IPS-20b (cell line): Measurements from ENCODE around the gene UAP1.

Experiments
- H3K27ac ChIP-seq: one replicate; pipeline ENCODE4 v1.5.1; 2013; ENCODE audit warnings: low read length
- H3K27me3 ChIP-seq: 2 replicates; pipeline ENCODE4 v1.6.1; 2013; ENCODE audit warnings: mild to moderate bottlenecking, low read length, inconsistent platforms; ENCODE audit not compliant: insufficient read depth
- H3K36me3 ChIP-seq: 2 replicates; pipeline ENCODE4 v1.6.1; 2013; ENCODE audit warnings: low read depth, mild to moderate bottlenecking, inconsistent platforms, low read length, moderate library complexity; ENCODE audit not compliant: insufficient read depth
- H3K4me1 ChIP-seq: 2 replicates; pipeline ENCODE4 v1.6.1; 2013; ENCODE audit warnings: mild to moderate bottlenecking, control low read depth, inconsistent platforms, low read length, moderate library complexity; ENCODE audit not compliant: insufficient read depth
- H3K4me3 ChIP-seq: 2 replicates; pipeline ENCODE4 v1.5.1; 2013; ENCODE audit warnings: mild to moderate bottlenecking, low read length, inconsistent platforms
- H3K9ac ChIP-seq: 2 replicates; pipeline ENCODE4 v1.6.1; 2013; ENCODE audit warnings: low read depth, mild to moderate bottlenecking, inconsistent platforms, low read length, moderate library complexity
- H3K9me3 ChIP-seq: 2 replicates; pipeline ENCODE4 v1.6.1; 2013; ENCODE audit warnings: mild to moderate bottlenecking, low read depth, low read length, inconsistent platforms; ENCODE audit not compliant: insufficient read depth

The UAP1 gene

GRCh38 chr1:162633081-162633762 is 71.7 kb downstream of the UAP1 start:
- Histone ChIP-seq H3K4me3 (no peak overlapping the region), H3K36me3 (no peaks in the 10 kb centered on the region), H3K9ac (no peak overlapping the region), H3K4me1 (peaks cover 11% of the 10 kb centered on the region; the same call in 1 of the 2 replicates), H3K27me3 (no peaks in the 10 kb centered on the region), H3K27ac (no peak overlapping the region), H3K9me3 (no peaks in the 10 kb centered on the region)

- Histone ChIP-seq H3K27me3 (no peaks in the 10 kb centered on the region), H3K9me3 (no peaks in the 10 kb centered on the region), H3K4me1 (peaks cover 11% of the 10 kb centered on the region; the same call in 1 of the 2 replicates), H3K4me3 (no peak overlapping the region), H3K9ac (no peak overlapping the region), H3K36me3 (no peaks in the 10 kb centered on the region), H3K27ac (no peak overlapping the region)
Measured at GRCh38 chr1:162635418-162635817, 73.9 kb downstream of the UAP1 start.

GRCh38 chr1:162639718-162640117 is 78.2 kb downstream of the UAP1 start:
- Histone ChIP-seq H3K27ac (no peak overlapping the region), H3K4me1 (no peaks in the 10 kb centered on the region), H3K4me3 (no peak overlapping the region), H3K9ac (no peak overlapping the region), H3K27me3 (no peaks in the 10 kb centered on the region), H3K36me3 (no peaks in the 10 kb centered on the region), H3K9me3 (no peaks in the 10 kb centered on the region)

GRCh38 chr1:162641114-162641513 is 79.6 kb downstream of the UAP1 start:
- H3K4me3 ChIP-seq, result no peak overlapping the region

GRCh38 chr1:162644986-162645314 is 83.4 kb downstream of the UAP1 start:
- Histone ChIP-seq H3K4me1 (no peaks in the 10 kb centered on the region), H3K27ac (no peak overlapping the region), H3K27me3 (no peaks in the 10 kb centered on the region), H3K36me3 (no peaks in the 10 kb centered on the region), H3K9me3 (no peaks in the 10 kb centered on the region), H3K9ac (no peak overlapping the region), H3K4me3 (no peak overlapping the region)

More at GRCh38 chr1:162641114-162641513, 79.6 kb downstream of the UAP1 start:
- H3K9ac ChIP-seq, result no peak overlapping the region
- no peaks in the 10 kb centered on the region for H3K27me3 ChIP-seq
- no peaks in the 10 kb centered on the region for H3K9me3 ChIP-seq
- no peaks in the 10 kb centered on the region for H3K36me3 ChIP-seq
- H3K27ac ChIP-seq, result no peak overlapping the region
- no peaks in the 10 kb centered on the region for H3K4me1 ChIP-seq

GRCh38 chr1:162645666-162646065 is 84.1 kb downstream of the UAP1 start:
- Histone ChIP-seq H3K9me3 (no peaks in the 10 kb centered on the region), H3K27me3 (no peaks in the 10 kb centered on the region), H3K4me3 (no peak overlapping the region), H3K36me3 (no peaks in the 10 kb centered on the region), H3K27ac (no peak overlapping the region), H3K4me1 (no peaks in the 10 kb centered on the region), H3K9ac (no peak overlapping the region)

- H3K4me1 ChIP-seq, result no peaks in the 10 kb centered on the region
- no peak overlapping the region for H3K9ac ChIP-seq
- no peak overlapping the region for H3K27ac ChIP-seq
- no peaks in the 10 kb centered on the region for H3K36me3 ChIP-seq
- no peaks in the 10 kb centered on the region for H3K9me3 ChIP-seq
- no peak overlapping the region for H3K4me3 ChIP-seq
- H3K27me3 ChIP-seq, result no peaks in the 10 kb centered on the region
Measured at GRCh38 chr1:162649583-162649982, 88.1 kb downstream of the UAP1 start.
